HEK293 (cell line): ENCODE results near the gene ASCL5.

Source experiments
- HOXC10 ChIP-seq: sonication (generic); formaldehyde crosslinking; IDR thresholded peaks from 2 replicates; pipeline ENCODE4 v1.8.1; 2023; ENCODE audit warnings: mild to moderate bottlenecking, missing genetic modification reagents
- KLF16 ChIP-seq: fragments of 450-650 bp; formaldehyde crosslinking; IDR thresholded peaks from 2 replicates; pipeline ENCODE4 v1.5.1; 2017; ENCODE audit warnings: missing biosample characterization, missing genetic modification characterization
- KLF8 ChIP-seq: fragments of 450-650 bp; formaldehyde crosslinking; IDR thresholded peaks from 2 replicates; pipeline ENCODE4 v1.5.1; 2016; ENCODE audit warnings: missing biosample characterization, missing genetic modification characterization
- KLF9 ChIP-seq: fragments of 450-650 bp; formaldehyde crosslinking; IDR thresholded peaks from 2 replicates; pipeline ENCODE4 v1.5.1; 2016; ENCODE audit warnings: missing biosample characterization, missing genetic modification characterization, low read depth
- PRDM6 ChIP-seq: fragments of 450-650 bp; formaldehyde crosslinking; IDR thresholded peaks from 2 replicates; pipeline ENCODE4 v1.5.1; 2017; ENCODE audit warnings: missing biosample characterization, missing genetic modification characterization
- REPIN1 ChIP-seq: fragments of 450-650 bp; formaldehyde crosslinking; IDR thresholded peaks from 2 replicates; pipeline ENCODE4 v1.5.1; 2017; ENCODE audit warnings: missing biosample characterization, missing genetic modification characterization, low read depth
- REST ChIP-seq: fragments of 450-650 bp; formaldehyde crosslinking; IDR thresholded peaks from 2 replicates; pipeline ENCODE4 v1.5.1; 2016; ENCODE audit warnings: missing biosample characterization, missing genetic modification characterization
- ZBTB17 ChIP-seq: fragments of 450-650 bp; formaldehyde crosslinking; IDR thresholded peaks from 2 replicates; pipeline ENCODE4 v1.5.1; 2016; ENCODE audit warnings: missing biosample characterization, missing genetic modification characterization
- ZBTB20 ChIP-seq: fragments of 450-650 bp; formaldehyde crosslinking; IDR thresholded peaks from 2 replicates; pipeline ENCODE4 v1.5.1; 2016; ENCODE audit warnings: missing biosample characterization, missing genetic modification characterization
- ZFHX2 ChIP-seq: fragments of 450-650 bp; formaldehyde crosslinking; conservative IDR thresholded peaks from 2 replicates; pipeline ENCODE4 v1.5.1; 2016; ENCODE audit warnings: missing biosample characterization, missing genetic modification characterization
- ZFP3 ChIP-seq: fragments of 450-650 bp; formaldehyde crosslinking; IDR thresholded peaks from 2 replicates; pipeline ENCODE4 v1.5.1; 2016; ENCODE audit warnings: low read depth, missing biosample characterization, missing genetic modification characterization
- ZFP41 ChIP-seq: fragments of 450-650 bp; formaldehyde crosslinking; IDR thresholded peaks from 2 replicates; pipeline ENCODE4 v1.5.1; 2016; ENCODE audit warnings: missing biosample characterization, missing genetic modification characterization, borderline replicate concordance
- ZNF10 ChIP-seq: fragments of 450-650 bp; formaldehyde crosslinking; IDR thresholded peaks from 2 replicates; pipeline ENCODE4 v1.5.1; 2017; ENCODE audit warnings: missing biosample characterization, missing genetic modification characterization
- ZNF138 ChIP-seq: fragments of 450-650 bp; formaldehyde crosslinking; IDR thresholded peaks from 2 replicates; pipeline ENCODE4 v1.5.1; 2016; ENCODE audit warnings: missing biosample characterization, missing genetic modification characterization, borderline replicate concordance
- ZNF174 ChIP-seq: fragments of 450-650 bp; formaldehyde crosslinking; IDR thresholded peaks from 2 replicates; pipeline ENCODE4 v1.5.0; 2017; ENCODE audit warnings: missing biosample characterization, mild to moderate bottlenecking, missing genetic modification characterization
- ZNF19 ChIP-seq: fragments of 450-650 bp; formaldehyde crosslinking; IDR thresholded peaks from 2 replicates; pipeline ENCODE4; 2016; ENCODE audit warnings: missing biosample characterization, missing genetic modification characterization, low read depth
- ZNF2 ChIP-seq: fragments of 450-650 bp; formaldehyde crosslinking; IDR thresholded peaks from 2 replicates; pipeline ENCODE4 v1.5.1; 2016; ENCODE audit warnings: missing biosample characterization, missing genetic modification characterization
- ZNF211 ChIP-seq: fragments of 450-650 bp; formaldehyde crosslinking; IDR thresholded peaks from 2 replicates; pipeline ENCODE4 v1.5.1; 2016; ENCODE audit warnings: low read depth, missing biosample characterization, missing genetic modification characterization
- ZNF239 ChIP-seq: fragments of 450-650 bp; formaldehyde crosslinking; IDR thresholded peaks from 2 replicates; pipeline ENCODE4 v1.5.1; 2016; ENCODE audit warnings: missing biosample characterization, missing genetic modification characterization
- ZNF266 ChIP-seq: fragments of 450-650 bp; formaldehyde crosslinking; IDR thresholded peaks from 2 replicates; pipeline ENCODE4 v1.5.1; 2016; ENCODE audit warnings: missing biosample characterization, missing genetic modification characterization, low read depth
- ZNF311 ChIP-seq: fragments of 450-650 bp; formaldehyde crosslinking; IDR thresholded peaks from 2 replicates; pipeline ENCODE4 v1.5.1; 2017; ENCODE audit warnings: missing biosample characterization, missing genetic modification characterization, borderline replicate concordance
- ZNF426 ChIP-seq: fragments of 450-650 bp; formaldehyde crosslinking; IDR thresholded peaks from 2 replicates; pipeline ENCODE4 v1.5.1; 2017; ENCODE audit warnings: missing biosample characterization, missing genetic modification characterization, mild to moderate bottlenecking, inconsistent platforms, moderate library complexity
- ZNF513 ChIP-seq: fragments of 450-650 bp; IDR thresholded peaks from 2 replicates; pipeline ENCODE4 v1.5.1; 2018; ENCODE audit warnings: missing biosample characterization, missing genetic modification characterization
- ZNF529 ChIP-seq: fragments of 450-650 bp; formaldehyde crosslinking; IDR thresholded peaks from 2 replicates; pipeline ENCODE4 v1.5.1; 2017; ENCODE audit warnings: missing genetic modification characterization, missing biosample characterization; ENCODE audit not compliant: insufficient replicate concordance
- ZNF555 ChIP-seq: fragments of 450-650 bp; formaldehyde crosslinking; conservative IDR thresholded peaks from 2 replicates; pipeline ENCODE4 v1.5.1; 2017; ENCODE audit warnings: missing biosample characterization, mild to moderate bottlenecking, missing genetic modification characterization, inconsistent platforms
- ZNF558 ChIP-seq: fragments of 450-650 bp; formaldehyde crosslinking; IDR thresholded peaks from 2 replicates; pipeline ENCODE4 v1.5.1; 2016; ENCODE audit warnings: missing biosample characterization, missing genetic modification characterization
- ZNF596 ChIP-seq: fragments of 450-650 bp; IDR thresholded peaks from 2 replicates; pipeline ENCODE4 v1.5.0; 2018; ENCODE audit warnings: missing biosample characterization, mild to moderate bottlenecking, missing genetic modification characterization, moderate library complexity
- ZNF645 ChIP-seq: fragments of 450-650 bp; formaldehyde crosslinking; IDR thresholded peaks from 2 replicates; pipeline ENCODE4; 2016; ENCODE audit warnings: missing biosample characterization, missing genetic modification characterization
- ZNF677 ChIP-seq: fragments of 450-650 bp; IDR thresholded peaks from 2 replicates; pipeline ENCODE4 v1.5.0; 2018; ENCODE audit warnings: missing biosample characterization, mild to moderate bottlenecking, missing genetic modification characterization, moderate library complexity
- ZNF776 ChIP-seq: fragments of 450-650 bp; formaldehyde crosslinking; IDR thresholded peaks from 2 replicates; pipeline ENCODE4 v1.5.0; 2017; ENCODE audit warnings: missing biosample characterization, missing genetic modification characterization, borderline replicate concordance
- ZNF785 ChIP-seq: fragments of 450-650 bp; formaldehyde crosslinking; IDR thresholded peaks from 2 replicates; pipeline ENCODE4 v1.5.1; 2016; ENCODE audit warnings: missing biosample characterization, missing genetic modification characterization
- ZNF792 ChIP-seq: fragments of 450-650 bp; formaldehyde crosslinking; IDR thresholded peaks from 2 replicates; pipeline ENCODE4 v1.5.1; 2016; ENCODE audit warnings: missing biosample characterization, missing genetic modification characterization
- ZXDB ChIP-seq: fragments of 450-650 bp; formaldehyde crosslinking; IDR thresholded peaks from 2 replicates; pipeline ENCODE4 v1.5.1; 2016; ENCODE audit warnings: missing biosample characterization, missing genetic modification characterization

ASCL5 gene

GRCh38 chr1:201153474-201154388, 26.7 kb upstream of the ASCL5 start (continued):
- TF ChIP-seq ZNF266 (tag by site-specific recombination): no peak
- TF ChIP-seq ZNF174 (tag by site-specific recombination): no peak
- no peak for TF ChIP-seq ZNF785 (tag by site-specific recombination)
- no peak for TF ChIP-seq ZNF529
- no peak for TF ChIP-seq ZNF558 (tag by site-specific recombination)
- TF ChIP-seq ZNF426 (tag by site-specific recombination): no peak
- peak; percentile 13; the same call in 1 of the 2 replicates for TF ChIP-seq KLF9 (tag by site-specific recombination)
- TF ChIP-seq ZNF596: no peak
- no peak; the same call in 1 of the 2 replicates for TF ChIP-seq ZBTB20 (tag by site-specific recombination)
- no peak for TF ChIP-seq REST (tag by site-specific recombination)
- TF ChIP-seq ZFHX2 (tag by site-specific recombination): peak; percentile 65; the same call in 1 of the 2 replicates
- no peak for TF ChIP-seq ZBTB17
- TF ChIP-seq ZNF311 (tag by site-specific recombination): no peak
- peak; percentile 43; the same call in 1 of the 2 replicates for TF ChIP-seq KLF8 (tag by site-specific recombination)
- TF ChIP-seq KLF16: peak; percentile 73; the same call in 1 of the 2 replicates
- no peak for TF ChIP-seq ZFP3
- no peak for TF ChIP-seq ZNF211 (tag by site-specific recombination)
- TF ChIP-seq ZNF10 (tag by site-specific recombination): no peak; the same call in 1 of the 2 replicates
- no peak for TF ChIP-seq REPIN1 (tag by site-specific recombination)
- no peak for TF ChIP-seq ZNF138 (tag by site-specific recombination)
- TF ChIP-seq ZNF19: no peak
- no peak for TF ChIP-seq HOXC10 (CRISPR knock-in tag)
- TF ChIP-seq ZFP41 (tag by site-specific recombination): no peak
- no peak for TF ChIP-seq ZNF513 (tag by site-specific recombination)
- TF ChIP-seq ZNF792 (tag by site-specific recombination): no peak
- TF ChIP-seq ZNF2 (tag by site-specific recombination): peak; percentile 21; the same call in 1 of the 2 replicates
- no peak for TF ChIP-seq PRDM6
- TF ChIP-seq ZNF555 (tag by site-specific recombination): no peak
- TF ChIP-seq ZNF776 (tag by site-specific recombination): no peak
- no peak for TF ChIP-seq ZNF645 (tag by site-specific recombination)
- TF ChIP-seq ZXDB: peak; percentile 54; the same call in 1 of the 2 replicates
- no peak for TF ChIP-seq ZNF677 (tag by site-specific recombination)
- no peak for TF ChIP-seq ZNF239 (tag by site-specific recombination)
